IMR-90 (cell line): ENCODE data around the gene SLC38A3. TPM values are rescaled to one million over a fixed set of nuclear protein-coding genes. Genes with fewer than 3 reads are reported as not detected.

Source experiments
- ATAC-seq: fragments of 200-7000 bp; cut with Tn5 transposase; 2 replicates; pipeline ENCODE4 v1.9.1; 2020; ENCODE audit warnings: low read depth, mild to moderate bottlenecking, moderate library complexity
- BruUV-seq: library from RNA; stranded (reverse); fragments of 400-500 nt; replicated peaks from 2 replicates; lab custom pipeline; 2021; lab: Mats Ljungman, UMichigan
- CTCF ChIA-PET: fragments of 300-600 bp; formaldehyde crosslinking; extraction: SDS; loops from one replicate; lab custom pipeline; 2021; ENCODE audit warnings: antibody characterized with exemption; lab: Yijun Ruan, JAX
- POLR2A ChIA-PET: fragments of 300-600 bp; sonication (Branson Sonifier 250); formaldehyde crosslinking; loops from one replicate; lab custom pipeline; 2022; ENCODE audit warnings: antibody characterized with exemption; ENCODE audit not compliant: unreplicated experiment; lab: Charles Lee
- DNase-seq: peaks from one replicate; pipeline ENCODE4 v3.0.0; 2013
- H2AFZ ChIP-seq: replicated peaks from 2 replicates; pipeline ENCODE3; 2013; ENCODE audit warnings: low read length, mild to moderate bottlenecking; ENCODE audit not compliant: poor library complexity
- H2AK5ac ChIP-seq: 2 replicates; pipeline ENCODE4 v1.6.1; 2013; ENCODE audit warnings: low read depth, low read length, inconsistent platforms
- H2AK9ac ChIP-seq: replicated peaks from 2 replicates; pipeline ENCODE3; 2013; ENCODE audit warnings: mild to moderate bottlenecking, low read depth, low read length, moderate library complexity; ENCODE audit not compliant: poor library complexity
- H2BK120ac ChIP-seq: 2 replicates; pipeline ENCODE4 v1.6.1; 2013; ENCODE audit warnings: low read depth, low read length, inconsistent platforms
- H2BK15ac ChIP-seq: 3 replicates; pipeline ENCODE4 v1.6.1; 2013; ENCODE audit warnings: low read depth, low read length, inconsistent platforms
- H2BK20ac ChIP-seq: 2 replicates; pipeline ENCODE4 v1.6.1; 2013; ENCODE audit warnings: low read depth, mild to moderate bottlenecking, inconsistent platforms, low read length, moderate library complexity
- H2BK5ac ChIP-seq: 2 replicates; pipeline ENCODE4 v1.6.1; 2013; ENCODE audit warnings: mild to moderate bottlenecking, low read depth, low read length, inconsistent platforms; ENCODE audit not compliant: poor library complexity, severe bottlenecking
- H3K14ac ChIP-seq: replicated peaks from 2 replicates; pipeline ENCODE4 v1.6.1; 2013; ENCODE audit warnings: low read depth, low read length, inconsistent platforms
- H3K18ac ChIP-seq: 2 replicates; pipeline ENCODE4 v1.6.1; 2013; ENCODE audit warnings: low read depth, low read length, control low read depth
- H3K23ac ChIP-seq: 2 replicates; pipeline ENCODE4 v1.6.1; 2013; ENCODE audit warnings: low read depth, low read length, inconsistent platforms
- H3K27ac ChIP-seq: 2 replicates; pipeline ENCODE4 v1.5.1; 2013; ENCODE audit warnings: mild to moderate bottlenecking, control low read depth, low read length; ENCODE audit not compliant: insufficient read depth
- H3K27me3 ChIP-seq: 2 replicates; pipeline ENCODE4 v1.6.1; 2013; ENCODE audit warnings: low read length; ENCODE audit not compliant: control insufficient read depth, insufficient read depth
- H3K36me3 ChIP-seq: 2 replicates; pipeline ENCODE4 v1.6.1; 2013; ENCODE audit warnings: low read length, mixed read lengths; ENCODE audit not compliant: control insufficient read depth, insufficient read depth
- H3K4ac ChIP-seq: 2 replicates; pipeline ENCODE4 v1.6.1; 2013; ENCODE audit warnings: low read depth, low read length, inconsistent platforms
- H3K4me1 ChIP-seq: 2 replicates; pipeline ENCODE4 v1.6.1; 2013; ENCODE audit warnings: low read length, mixed read lengths; ENCODE audit not compliant: control insufficient read depth, insufficient read depth
- H3K4me2 ChIP-seq: 2 replicates; pipeline ENCODE4 v1.6.1; 2013; ENCODE audit warnings: low read depth, mild to moderate bottlenecking, control low read depth, low read length, moderate library complexity
- H3K4me3 ChIP-seq: 2 replicates; pipeline ENCODE4 v1.5.1; 2013; ENCODE audit warnings: low read depth, mild to moderate bottlenecking, control low read depth, low read length, moderate library complexity; ENCODE audit not compliant: insufficient read depth
- H3K56ac ChIP-seq: 2 replicates; pipeline ENCODE4 v1.6.1; 2013; ENCODE audit warnings: low read length, inconsistent platforms; ENCODE audit not compliant: insufficient read depth; ENCODE audit errors: extremely low read depth
- H3K79me1 ChIP-seq, 2 experiments: 2 replicates each; pipeline ENCODE4 v1.6.1; 2013; ENCODE audit warnings: low read length in 2 of 2, inconsistent platforms in 1 of 2, low read depth in 1 of 2
- H3K9ac ChIP-seq: 2 replicates; pipeline ENCODE4 v1.6.1; 2013; ENCODE audit warnings: low read depth, low read length, control low read depth
- H3K9me1 ChIP-seq: 2 replicates; pipeline ENCODE4 v1.6.1; 2013; ENCODE audit warnings: low read length, inconsistent platforms; ENCODE audit not compliant: insufficient read depth
- H3K9me3 ChIP-seq: 2 replicates; pipeline ENCODE4 v1.6.1; 2013; ENCODE audit warnings: low read length; ENCODE audit not compliant: control insufficient read depth, insufficient read depth
- H4K20me1 ChIP-seq: 2 replicates; pipeline ENCODE4 v1.6.1; 2013; ENCODE audit warnings: low read length, inconsistent platforms; ENCODE audit not compliant: insufficient read depth
- H4K5ac ChIP-seq: 2 replicates; pipeline ENCODE4 v1.6.1; 2013; ENCODE audit warnings: mild to moderate bottlenecking, low read depth, low read length, control low read depth
- H4K8ac ChIP-seq, 2 experiments: 2 replicates each; pipeline ENCODE4 v1.6.1; 2013; ENCODE audit warnings: low read depth in 2 of 2, low read length in 2 of 2, control low read depth in 1 of 2, inconsistent platforms in 1 of 2
- H4K91ac ChIP-seq: 2 replicates; pipeline ENCODE4 v1.6.1; 2013; ENCODE audit warnings: low read depth, low read length, inconsistent platforms; ENCODE audit not compliant: insufficient read depth
- BHLHE40 ChIP-seq: fragments of 150-350 bp; IDR thresholded peaks from 2 replicates; pipeline ENCODE4 v1.6.1; 2016; ENCODE audit warnings: mild to moderate bottlenecking, low read depth, low read length
- CEBPB ChIP-seq: IDR thresholded peaks from 2 replicates; pipeline ENCODE4 v1.6.1; 2012; ENCODE audit warnings: low read depth, low read length, improper control_type of control experiment
- CHD1 ChIP-seq: IDR thresholded peaks from 2 replicates; pipeline ENCODE4 v1.6.1; 2012; ENCODE audit warnings: low read depth, low read length, improper control_type of control experiment
- FOS ChIP-seq: fragments of 150-350 bp; IDR thresholded peaks from 2 replicates; pipeline ENCODE4 v1.6.1; 2016; ENCODE audit warnings: low read depth, low read length
- MAFK ChIP-seq: IDR thresholded peaks from 2 replicates; pipeline ENCODE4 v1.6.1; 2012; ENCODE audit warnings: low read depth, low read length, improper control_type of control experiment
- MAZ ChIP-seq: IDR thresholded peaks from 2 replicates; pipeline ENCODE4 v1.6.1; 2012; ENCODE audit warnings: low read depth, mild to moderate bottlenecking, low read length, improper control_type of control experiment, moderate library complexity, borderline replicate concordance
- MXI1 ChIP-seq: IDR thresholded peaks from 2 replicates; pipeline ENCODE4 v1.6.1; 2012; ENCODE audit warnings: low read depth, mild to moderate bottlenecking, low read length, moderate library complexity, borderline replicate concordance
- NFE2L2 ChIP-seq: fragments of 150-350 bp; IDR thresholded peaks from 2 replicates; pipeline ENCODE4 v1.6.1; 2016; ENCODE audit warnings: low read depth, mild to moderate bottlenecking, low read length
- POLR2A ChIP-seq: IDR thresholded peaks from 2 replicates; pipeline ENCODE4 v1.6.1; 2012; ENCODE audit warnings: mild to moderate bottlenecking, low read depth, low read length
- RAD21 ChIP-seq: IDR thresholded peaks from 2 replicates; pipeline ENCODE4 v1.6.1; 2012; ENCODE audit warnings: low read length, improper control_type of control experiment
- RCOR1 ChIP-seq: IDR thresholded peaks from 2 replicates; pipeline ENCODE4 v1.6.1; 2012; ENCODE audit warnings: mild to moderate bottlenecking, low read length, improper control_type of control experiment; ENCODE audit not compliant: insufficient replicate concordance
- RFX5 ChIP-seq: IDR thresholded peaks from 2 replicates; pipeline ENCODE4 v1.8.0; 2012; ENCODE audit warnings: low read depth, mild to moderate bottlenecking, low read length, moderate library complexity
- SMC3 ChIP-seq: fragments of 150-350 bp; IDR thresholded peaks from 2 replicates; pipeline ENCODE4 v1.6.1; 2016; ENCODE audit warnings: low read depth, mild to moderate bottlenecking, antibody characterized with exemption, low read length, moderate library complexity
- WGBS, 2 experiments: methylation state at CpG; one replicate each; pipeline versions ENCODE4 v1.1.5 to v1.1.7; 2013; ENCODE audit warnings: missing lambda C conversion rate in 2 of 2; ENCODE audit not compliant: insufficient read length in 1 of 2; ENCODE audit errors: extremely low coverage in 2 of 2; 5-methylcytosine and 5-hydroxymethylcytosine counted together
- dilution Hi-C: fragments of 300-500 bp; cut with HindIII; formaldehyde crosslinking; loops from one replicate; pipeline ENCODE4 v1.14.3; 2018; ENCODE audit warnings: low sequenced_read_pairs; ENCODE audit not compliant: unreplicated experiment
- in situ Hi-C: fragments of 300-500 bp; cut with MboI; formaldehyde crosslinking; loops from 3 replicates; pipeline ENCODE4 v1.14.3; 2019; ENCODE audit warnings: low sequenced_read_pairs, inconsistent platforms, mixed read lengths
- intact Hi-C: fragments of 100-400 bp; cut with micrococcal nuclease; formaldehyde crosslinking; loops from 2 replicates; pipeline ENCODE4 v1.10.0; 2022
- polyA plus RNA-seq, 3 experiments: library from polyadenylated mRNA; depleted of rRNA; stranded (reverse); fragments of >200 nt; gene quantifications; 2 replicates each; pipeline ENCODE4 v1.2.3, GENCODE V29; 2012; ENCODE audit warnings: low replicate concordance in 1 of 3
- total RNA-seq: library from RNA; depleted of rRNA; stranded (reverse); fragments of >200 nt; gene quantifications from 2 replicates; pipeline ENCODE4 v1.2.3, GENCODE V29; 2012
- TF ChIP-seq, protein P1 (sequence below): fragments of 150-350 bp; IDR thresholded peaks from 2 replicates; pipeline ENCODE4 v1.6.1; 2016; ENCODE audit warnings: low read depth, mild to moderate bottlenecking, low read length, moderate library complexity, borderline replicate concordance
- TF ChIP-seq, protein P2 (sequence below): fragments of 150-350 bp; IDR thresholded peaks from 2 replicates; pipeline ENCODE4 v1.6.1; 2017; ENCODE audit warnings: mild to moderate bottlenecking, antibody characterized with exemption, low read length, low read depth
- TF ChIP-seq, protein P3 (sequence below): conservative IDR thresholded peaks from 2 replicates; pipeline ENCODE4 v1.5.1; 2012; ENCODE audit warnings: mild to moderate bottlenecking, low read depth, low read length, improper control_type of control experiment

The SLC38A3 gene
- total and polyA plus RNA-seq, 2 of the 4 experiments (the other 2 are of a cell fraction): 0.12 to 0.36 TPM

DNA sequence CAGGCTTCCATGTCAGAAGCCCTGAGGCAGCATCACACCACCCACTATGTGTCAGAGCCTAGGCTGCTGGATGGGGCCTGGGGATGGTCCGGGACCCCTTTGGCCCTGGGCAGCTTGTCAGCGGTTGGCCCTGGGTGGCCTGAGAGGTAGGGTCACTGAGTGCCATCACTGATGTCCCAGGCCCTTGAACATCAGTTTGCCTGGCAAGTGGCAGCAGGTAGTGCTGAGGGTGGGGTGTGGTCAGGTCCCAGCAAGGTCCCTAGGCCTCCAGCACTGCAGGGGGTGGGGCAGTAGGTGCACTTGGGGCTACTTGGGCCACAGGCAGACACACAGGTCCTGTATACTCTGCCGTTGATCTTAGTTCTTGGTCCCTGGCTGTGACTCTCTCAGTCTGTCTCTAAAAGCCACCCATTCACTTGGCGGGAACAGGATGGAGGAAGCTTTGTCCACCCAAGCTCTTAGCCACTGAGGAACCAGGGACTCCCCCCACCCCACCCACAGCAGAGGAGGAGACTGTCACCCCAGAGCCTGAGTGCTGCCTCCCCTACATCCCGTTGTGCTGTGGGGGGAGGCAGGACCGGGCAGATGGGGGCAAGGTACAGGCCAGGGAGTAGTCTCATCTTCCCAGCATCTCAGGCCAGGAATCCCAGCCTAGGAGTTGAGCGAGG lies 36.8 kb downstream of the SLC38A3 start:
- Histone ChIP-seq H4K8ac (no peak overlapping the region; a peak in 1 of 4 replicates), H3K79me1 (peaks cover 0 to 76% of the 10 kb centered on the region in 2 experiments; a peak in 3 of 4 replicates), H2BK120ac (no peak overlapping the region), H3K9me3 (no peaks in the 10 kb centered on the region), H3K23ac (no peak overlapping the region), H2BK20ac (no peak overlapping the region), H2BK5ac (no peak overlapping the region), H3K4me2 (no peak overlapping the region), H3K36me3 (peaks cover 23% of the 10 kb centered on the region), H3K4ac (no peak overlapping the region), H3K56ac (no peak overlapping the region), H3K27ac (no peak overlapping the region), H4K5ac (no peak overlapping the region), H2BK15ac (no peak overlapping the region), H2AK5ac (no peak overlapping the region), H3K4me3 (no peak overlapping the region), H2AFZ (no peak overlapping the region), H4K91ac (no peak overlapping the region), H3K4me1 (peaks cover 52% of the 10 kb centered on the region), H3K14ac (no peak overlapping the region), H4K20me1 (peaks cover 86% of the 10 kb centered on the region), H2AK9ac (peak overlapping the region; percentile 63), H3K9me1 (peaks cover 10% of the 10 kb centered on the region), H3K9ac (no peak overlapping the region), H3K18ac (no peak overlapping the region), H3K27me3 (no peaks in the 10 kb centered on the region)
- no CpG with 5 or more reads among the region's 7 CpGs for WGBS, 2 experiments
- no TSS peak for BruUV-seq
- no peak for DNase-seq
- dilution Hi-C loops: no loop called here
- TF ChIP-seq RAD21: no peak
- TF ChIP-seq FOS: no peak
- TF ChIP-seq, protein P1, sequence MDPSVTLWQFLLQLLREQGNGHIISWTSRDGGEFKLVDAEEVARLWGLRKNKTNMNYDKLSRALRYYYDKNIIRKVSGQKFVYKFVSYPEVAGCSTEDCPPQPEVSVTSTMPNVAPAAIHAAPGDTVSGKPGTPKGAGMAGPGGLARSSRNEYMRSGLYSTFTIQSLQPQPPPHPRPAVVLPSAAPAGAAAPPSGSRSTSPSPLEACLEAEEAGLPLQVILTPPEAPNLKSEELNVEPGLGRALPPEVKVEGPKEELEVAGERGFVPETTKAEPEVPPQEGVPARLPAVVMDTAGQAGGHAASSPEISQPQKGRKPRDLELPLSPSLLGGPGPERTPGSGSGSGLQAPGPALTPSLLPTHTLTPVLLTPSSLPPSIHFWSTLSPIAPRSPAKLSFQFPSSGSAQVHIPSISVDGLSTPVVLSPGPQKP: no peak
- TF ChIP-seq, protein P2, sequence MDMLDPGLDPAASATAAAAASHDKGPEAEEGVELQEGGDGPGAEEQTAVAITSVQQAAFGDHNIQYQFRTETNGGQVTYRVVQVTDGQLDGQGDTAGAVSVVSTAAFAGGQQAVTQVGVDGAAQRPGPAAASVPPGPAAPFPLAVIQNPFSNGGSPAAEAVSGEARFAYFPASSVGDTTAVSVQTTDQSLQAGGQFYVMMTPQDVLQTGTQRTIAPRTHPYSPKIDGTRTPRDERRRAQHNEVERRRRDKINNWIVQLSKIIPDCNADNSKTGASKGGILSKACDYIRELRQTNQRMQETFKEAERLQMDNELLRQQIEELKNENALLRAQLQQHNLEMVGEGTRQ: no peak
- TF ChIP-seq MAFK: no peak
- TF ChIP-seq POLR2A: no peak
- no peak for TF ChIP-seq MAZ
- TF ChIP-seq BHLHE40: no peak
- no peak for TF ChIP-seq CEBPB
- TF ChIP-seq NFE2L2: no peak
- TF ChIP-seq, protein P3, sequence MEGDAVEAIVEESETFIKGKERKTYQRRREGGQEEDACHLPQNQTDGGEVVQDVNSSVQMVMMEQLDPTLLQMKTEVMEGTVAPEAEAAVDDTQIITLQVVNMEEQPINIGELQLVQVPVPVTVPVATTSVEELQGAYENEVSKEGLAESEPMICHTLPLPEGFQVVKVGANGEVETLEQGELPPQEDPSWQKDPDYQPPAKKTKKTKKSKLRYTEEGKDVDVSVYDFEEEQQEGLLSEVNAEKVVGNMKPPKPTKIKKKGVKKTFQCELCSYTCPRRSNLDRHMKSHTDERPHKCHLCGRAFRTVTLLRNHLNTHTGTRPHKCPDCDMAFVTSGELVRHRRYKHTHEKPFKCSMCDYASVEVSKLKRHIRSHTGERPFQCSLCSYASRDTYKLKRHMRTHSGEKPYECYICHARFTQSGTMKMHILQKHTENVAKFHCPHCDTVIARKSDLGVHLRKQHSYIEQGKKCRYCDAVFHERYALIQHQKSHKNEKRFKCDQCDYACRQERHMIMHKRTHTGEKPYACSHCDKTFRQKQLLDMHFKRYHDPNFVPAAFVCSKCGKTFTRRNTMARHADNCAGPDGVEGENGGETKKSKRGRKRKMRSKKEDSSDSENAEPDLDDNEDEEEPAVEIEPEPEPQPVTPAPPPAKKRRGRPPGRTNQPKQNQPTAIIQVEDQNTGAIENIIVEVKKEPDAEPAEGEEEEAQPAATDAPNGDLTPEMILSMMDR: no peak
- no peak for TF ChIP-seq CHD1
- no peak for TF ChIP-seq RFX5
- no peak for TF ChIP-seq SMC3
- no peak for TF ChIP-seq RCOR1
- no peak for TF ChIP-seq MXI1
- ATAC-seq: no peak
- in situ Hi-C loops: no loop called here
- POLR2A ChIA-PET: no interaction called here
- CTCF ChIA-PET: no interaction called here
- intact Hi-C loops: no loop called here
